Trophoblast cell (in vitro differentiated cells and primary cell): ENCODE measurements around the gene TMEM242.

ENCODE experiments used
- DNase-seq, 2 donors: peaks; one replicate each; pipeline ENCODE4 v3.0.0-alpha.2; 2016
- H2AFZ ChIP-seq: 2 replicates; pipeline ENCODE4 v1.6.1; 2013; ENCODE audit warnings: low read length, moderate library complexity, mild to moderate bottlenecking; ENCODE audit not compliant: insufficient read depth, poor library complexity
- H2AK5ac ChIP-seq: 2 replicates; pipeline ENCODE4 v1.6.1; 2013; ENCODE audit warnings: mild to moderate bottlenecking, low read length
- H2BK120ac ChIP-seq: 2 replicates; pipeline ENCODE4 v1.6.1; 2013; ENCODE audit warnings: low read length, mild to moderate bottlenecking, moderate library complexity; ENCODE audit not compliant: insufficient read depth, poor library complexity
- H2BK12ac ChIP-seq: 2 replicates; pipeline ENCODE4 v1.6.1; 2013; ENCODE audit warnings: mild to moderate bottlenecking, low read length, moderate library complexity
- H2BK5ac ChIP-seq: 2 replicates; pipeline ENCODE4 v1.6.1; 2013; ENCODE audit warnings: low read length, low read depth, moderate library complexity, mild to moderate bottlenecking; ENCODE audit not compliant: poor library complexity
- H3K14ac ChIP-seq: 2 replicates; pipeline ENCODE4 v1.6.1; 2013; ENCODE audit warnings: mild to moderate bottlenecking, low read length
- H3K18ac ChIP-seq: 2 replicates; pipeline ENCODE4 v1.6.1; 2013; ENCODE audit warnings: mild to moderate bottlenecking, low read length
- H3K23ac ChIP-seq: 2 replicates; pipeline ENCODE4 v1.6.1; 2013; ENCODE audit warnings: low read length
- H3K27ac ChIP-seq: 2 replicates; pipeline ENCODE4 v1.5.1; 2013; ENCODE audit warnings: low read depth, mild to moderate bottlenecking, inconsistent platforms, low read length, moderate library complexity
- H3K27me3 ChIP-seq: 2 replicates; pipeline ENCODE4 v1.6.1; 2013; ENCODE audit warnings: inconsistent platforms, mild to moderate bottlenecking, low read length, moderate library complexity; ENCODE audit not compliant: insufficient read depth
- H3K36me3 ChIP-seq, 2 experiments: 1 replicate in 1 of 2; 2 replicates in 1 of 2; pipeline ENCODE4 v1.6.1; 2013; ENCODE audit warnings: low read length in 2 of 2, mild to moderate bottlenecking in 2 of 2, moderate library complexity in 1 of 2; ENCODE audit not compliant: insufficient read depth in 2 of 2, control insufficient read depth in 1 of 2
- H3K4ac ChIP-seq: 2 replicates; pipeline ENCODE4 v1.6.1; 2013; ENCODE audit warnings: low read depth, mild to moderate bottlenecking, low read length, moderate library complexity
- H3K4me1 ChIP-seq, 2 experiments: 1 replicate in 1 of 2; 2 replicates in 1 of 2; pipeline ENCODE4 v1.6.1; 2013; ENCODE audit warnings: low read length in 2 of 2, mild to moderate bottlenecking in 2 of 2, moderate library complexity in 1 of 2; ENCODE audit not compliant: insufficient read depth in 2 of 2, control insufficient read depth in 1 of 2
- H3K4me2 ChIP-seq: 2 replicates; pipeline ENCODE4 v1.6.1; 2013; ENCODE audit warnings: inconsistent platforms, mild to moderate bottlenecking, low read length, moderate library complexity
- H3K4me3 ChIP-seq: 2 replicates; pipeline ENCODE4 v1.5.1; 2013; ENCODE audit warnings: mild to moderate bottlenecking, low read depth, low read length, inconsistent platforms
- H3K79me1 ChIP-seq: one replicate; pipeline ENCODE4 v1.6.1; 2013; ENCODE audit warnings: low read length
- H3K79me2 ChIP-seq: 2 replicates; pipeline ENCODE4 v1.6.1; 2013; ENCODE audit warnings: low read length, mild to moderate bottlenecking; ENCODE audit not compliant: control insufficient read depth, insufficient read depth, poor library complexity
- H3K9ac ChIP-seq: 2 replicates; pipeline ENCODE4 v1.6.1; 2013; ENCODE audit warnings: mild to moderate bottlenecking, low read length
- H3K9me3 ChIP-seq: 2 replicates; pipeline ENCODE4 v1.6.1; 2013; ENCODE audit warnings: low read depth, mild to moderate bottlenecking, control low read depth, inconsistent platforms, low read length; ENCODE audit not compliant: insufficient read depth
- H4K12ac ChIP-seq: 2 replicates; pipeline ENCODE4 v1.6.1; 2013; ENCODE audit warnings: low read depth, mild to moderate bottlenecking, low read length, moderate library complexity
- H4K8ac ChIP-seq: 2 replicates; pipeline ENCODE4 v1.6.1; 2013; ENCODE audit warnings: low read depth, mild to moderate bottlenecking, low read length, moderate library complexity
- H4K91ac ChIP-seq: one replicate; pipeline ENCODE4 v1.6.1; 2013; ENCODE audit warnings: low read depth, mild to moderate bottlenecking, low read length, moderate library complexity
- WGBS: extraction: QIAGEN DNeasy Blood & Tissue Kit; methylation state at CpG from one replicate; pipeline ENCODE4 v1.1.7; 2013; ENCODE audit warnings: missing lambda C conversion rate; ENCODE audit not compliant: insufficient read length, insufficient coverage; ENCODE audit errors: extremely low coverage; 5-methylcytosine and 5-hydroxymethylcytosine counted together

Gene TMEM242

GRCh38 chr6:157260735-157261410, 62.4 kb downstream of the TMEM242 start:
- Histone ChIP-seq H2BK12ac (no peak overlapping the region), H2AK5ac (no peak overlapping the region), H3K27ac (no peak overlapping the region), H4K12ac (no peak overlapping the region), H2BK120ac (no peak overlapping the region), H3K4me1 (peaks cover 0 to 2% of the 10 kb centered on the region in 2 experiments), H2AFZ (no peak overlapping the region), H3K14ac (no peak overlapping the region), H2BK5ac (no peak overlapping the region), H3K27me3 (no peaks in the 10 kb centered on the region), H3K79me1 (no peaks in the 10 kb centered on the region), H3K79me2 (no peaks in the 10 kb centered on the region), H3K9me3 (no peaks in the 10 kb centered on the region), H3K18ac (no peak overlapping the region), H3K23ac (no peak overlapping the region), H3K9ac (no peak overlapping the region), H4K91ac (no peak overlapping the region), H3K4ac (no peak overlapping the region), H3K4me2 (no peak overlapping the region), H3K36me3 (no peaks in the 10 kb centered on the region), H3K4me3 (no peak overlapping the region), H4K8ac (no peak overlapping the region)
- DNase-seq: no peak
- WGBS: no CpG with 5 or more reads among the region's 16 CpGs

GRCh38 chr6:157259443-157259842, 63.9 kb downstream of the TMEM242 start:
- Histone ChIP-seq H3K14ac (no peak overlapping the region), H3K4me1 (peaks cover 7 to 9% of the 10 kb centered on the region in 2 experiments), H3K27me3 (no peaks in the 10 kb centered on the region), H3K9me3 (no peaks in the 10 kb centered on the region), H3K4ac (no peak overlapping the region), H2BK12ac (no peak overlapping the region), H2BK5ac (no peak overlapping the region), H3K18ac (no peak overlapping the region), H3K36me3 (no peaks in the 10 kb centered on the region), H3K79me1 (no peaks in the 10 kb centered on the region), H3K79me2 (no peaks in the 10 kb centered on the region), H2AFZ (no peak overlapping the region), H4K8ac (no peak overlapping the region), H3K4me3 (no peak overlapping the region), H3K27ac (no peak overlapping the region), H4K12ac (no peak overlapping the region), H3K9ac (no peak overlapping the region), H4K91ac (no peak overlapping the region), H2AK5ac (no peak overlapping the region), H2BK120ac (no peak overlapping the region), H3K23ac (no peak overlapping the region), H3K4me2 (no peak overlapping the region)
- WGBS: no CpG with 5 or more reads among the region's 9 CpGs
- DNase-seq: no peak

GRCh38 chr6:157258878-157259277, 64.4 kb downstream of the TMEM242 start:
- DNase-seq: no peak
- H4K91ac ChIP-seq: no peak overlapping the region
- no CpG with 5 or more reads among the region's 11 CpGs for WGBS
- no peaks in the 10 kb centered on the region for H3K27me3 ChIP-seq
- no peak overlapping the region for H2AK5ac ChIP-seq
- no peak overlapping the region for H3K14ac ChIP-seq
- no peaks in the 10 kb centered on the region for H3K79me2 ChIP-seq
- H4K12ac ChIP-seq: no peak overlapping the region
- peaks cover 7 to 11% of the 10 kb centered on the region in 2 experiments for H3K4me1 ChIP-seq
- H3K79me1 ChIP-seq: no peaks in the 10 kb centered on the region
- H3K9me3 ChIP-seq: no peaks in the 10 kb centered on the region
- H2BK12ac ChIP-seq: no peak overlapping the region
- no peak overlapping the region for H2BK120ac ChIP-seq
- no peak overlapping the region for H3K4me2 ChIP-seq
- H2BK5ac ChIP-seq: no peak overlapping the region
- no peak overlapping the region for H2AFZ ChIP-seq
- H3K27ac ChIP-seq: no peak overlapping the region
- no peak overlapping the region for H3K4ac ChIP-seq
- no peak overlapping the region for H3K9ac ChIP-seq
- H3K23ac ChIP-seq: no peak overlapping the region
- no peak overlapping the region for H4K8ac ChIP-seq
- no peak overlapping the region for H3K4me3 ChIP-seq
- no peaks in the 10 kb centered on the region for H3K36me3 ChIP-seq
- H3K18ac ChIP-seq: no peak overlapping the region

GRCh38 chr6:157255079-157255478, 68.2 kb downstream of the TMEM242 start:
- Histone ChIP-seq H2BK12ac (no peak overlapping the region), H3K18ac (no peak overlapping the region), H2AFZ (no peak overlapping the region), H3K79me2 (no peaks in the 10 kb centered on the region), H3K4me1 (peaks cover 7 to 11% of the 10 kb centered on the region in 2 experiments), H3K36me3 (no peaks in the 10 kb centered on the region), H3K4me2 (no peak overlapping the region), H3K4me3 (no peak overlapping the region), H3K14ac (no peak overlapping the region), H3K9ac (no peak overlapping the region), H3K23ac (no peak overlapping the region), H3K27me3 (no peaks in the 10 kb centered on the region), H2BK5ac (no peak overlapping the region), H3K27ac (no peak overlapping the region), H4K91ac (no peak overlapping the region), H2AK5ac (no peak overlapping the region), H2BK120ac (no peak overlapping the region), H3K9me3 (no peaks in the 10 kb centered on the region), H3K79me1 (no peaks in the 10 kb centered on the region), H4K12ac (no peak overlapping the region), H4K8ac (no peak overlapping the region), H3K4ac (no peak overlapping the region)
- no CpG with 5 or more reads among the region's 3 CpGs for WGBS
- peak in 1 of 2 donors; percentile 29 for DNase-seq
